Esophagus muscularis mucosa (tissue), 4 donors: Measurements from ENCODE around the gene SPOP. TPM values are rescaled to one million over a fixed set of nuclear protein-coding genes. Genes with fewer than 3 reads are reported as not detected.

Experiments
- DNase-seq: peaks from one replicate; pipeline ENCODE4 v3.0.0-alpha.2; 2017; ENCODE audit errors: extremely low spot score
- H3K27ac ChIP-seq, 4 donors: fragments of 200-600 bp; sonication (generic); replicated peaks in 1 of 4; 1 replicate in 3 of 4; 2 replicates in 1 of 4; pipeline ENCODE4 v1.5.1; 2016 to 2019; ENCODE audit warnings: mild to moderate bottlenecking in 1 of 4
- H3K27me3 ChIP-seq, 4 donors: fragments of 200-600 bp; sonication (generic); one replicate each; pipeline versions ENCODE4 v1.5.1 to v1.6.0; 2016 to 2019
- H3K36me3 ChIP-seq, 4 donors: fragments of 200-600 bp; sonication (generic); one replicate each; pipeline ENCODE4 v1.5.1; 2016 to 2019
- H3K4me1 ChIP-seq, 4 donors: fragments of 200-600 bp; sonication (generic); one replicate each; pipeline ENCODE4 v1.5.1; 2016 to 2019
- H3K4me3 ChIP-seq, 4 donors: fragments of 200-600 bp; sonication (generic); 1 replicate in 2 of 4; 2 replicates in 2 of 4; pipeline ENCODE4 v1.5.1; 2016 to 2019; ENCODE audit warnings: mild to moderate bottlenecking in 4 of 4, moderate library complexity in 1 of 4
- H3K9me3 ChIP-seq, 4 donors: fragments of 200-600 bp; sonication (generic); 1 replicate in 3 of 4; 2 replicates in 1 of 4; pipeline ENCODE4 v1.5.1; 2016 to 2019
- EP300 ChIP-seq: sonication (generic); formaldehyde crosslinking; IDR thresholded peaks from one replicate; pipeline ENCODE4 v1.6.1; 2017; ENCODE audit warnings: antibody characterized with exemption
- POLR2A ChIP-seq: fragments of 450-650 bp; IDR thresholded peaks from one replicate; pipeline ENCODE4 v1.6.1; 2017; ENCODE audit warnings: antibody characterized with exemption, moderate library complexity, mild to moderate bottlenecking, low read depth
- POLR2AphosphoS5 ChIP-seq, 2 donors: sonication (generic); formaldehyde crosslinking; IDR thresholded peaks; one replicate each; pipeline ENCODE4 v1.6.1; 2017; ENCODE audit warnings: antibody characterized with exemption in 2 of 2
- WGBS: methylation state at CpG from one replicate; pipeline ENCODE4 v1.1.5; 2018; 5-methylcytosine and 5-hydroxymethylcytosine counted together
- intact Hi-C: fragments of 100-400 bp; cut with DNase I; formaldehyde crosslinking; loops from one replicate; pipeline ENCODE4 v1.15.1; 2023
- total RNA-seq, 4 donors: library from RNA; depleted of rRNA; stranded (reverse); fragments of >200 nt; gene quantifications; one replicate each; pipeline versions ENCODE4 v1.1.0 to v1.2.1, GENCODE V29; 2016
- TF ChIP-seq, protein P1 (sequence below), 3 experiments: fragments of 200-600 bp in 2 of 3; fragments of 450-650 bp in 1 of 3; sonication (generic) in 2 of 3; IDR thresholded peaks; one replicate each; pipeline ENCODE4 v1.5.1; 2017 to 2019; ENCODE audit warnings: antibody characterized with exemption in 3 of 3, mild to moderate bottlenecking in 2 of 3, moderate library complexity in 1 of 3

SPOP gene
- total RNA-seq, 4 donors from 2014 or later = 156 to 304 (median 185) TPM

GRCh38 chr17:49597928-49598655 lies 79.8 kb downstream of the SPOP start:
- Histone ChIP-seq H3K36me3 (peaks cover 46 to 97% (median 86%) of the 10 kb centered on the region in 4 donors), H3K4me1 (peaks cover 28 to 56% (median 41%) of the 10 kb centered on the region in 4 donors), H3K27me3 (no peaks in the 10 kb centered on the region), H3K27ac (peak overlapping the region; percentile 25 to 69 (median 44)), H3K9me3 (no peaks in the 10 kb centered on the region), H3K4me3 (no peak overlapping the region)
- intact Hi-C loops = no loop called here
- peak; percentile 83 for DNase-seq
- WGBS = 67% methylated on average over 8 of the region's 8 CpGs
- TF ChIP-seq POLR2A (no peak), EP300 (no peak), POLR2AphosphoS5 (IDR thresholded peaks at IDR 0.05) (peak in 1 of 2 donors; percentile 5)
- TF ChIP-seq, protein P1, sequence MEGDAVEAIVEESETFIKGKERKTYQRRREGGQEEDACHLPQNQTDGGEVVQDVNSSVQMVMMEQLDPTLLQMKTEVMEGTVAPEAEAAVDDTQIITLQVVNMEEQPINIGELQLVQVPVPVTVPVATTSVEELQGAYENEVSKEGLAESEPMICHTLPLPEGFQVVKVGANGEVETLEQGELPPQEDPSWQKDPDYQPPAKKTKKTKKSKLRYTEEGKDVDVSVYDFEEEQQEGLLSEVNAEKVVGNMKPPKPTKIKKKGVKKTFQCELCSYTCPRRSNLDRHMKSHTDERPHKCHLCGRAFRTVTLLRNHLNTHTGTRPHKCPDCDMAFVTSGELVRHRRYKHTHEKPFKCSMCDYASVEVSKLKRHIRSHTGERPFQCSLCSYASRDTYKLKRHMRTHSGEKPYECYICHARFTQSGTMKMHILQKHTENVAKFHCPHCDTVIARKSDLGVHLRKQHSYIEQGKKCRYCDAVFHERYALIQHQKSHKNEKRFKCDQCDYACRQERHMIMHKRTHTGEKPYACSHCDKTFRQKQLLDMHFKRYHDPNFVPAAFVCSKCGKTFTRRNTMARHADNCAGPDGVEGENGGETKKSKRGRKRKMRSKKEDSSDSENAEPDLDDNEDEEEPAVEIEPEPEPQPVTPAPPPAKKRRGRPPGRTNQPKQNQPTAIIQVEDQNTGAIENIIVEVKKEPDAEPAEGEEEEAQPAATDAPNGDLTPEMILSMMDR (IDR thresholded peaks at IDR 0.05) = no peak

GRCh38 chr17:49597436-49597835 lies 80.5 kb downstream of the SPOP start:
- Histone ChIP-seq H3K27ac (peak overlapping the region; percentile 25 to 69 (median 44)), H3K4me1 (peaks cover 25 to 49% (median 35%) of the 10 kb centered on the region in 4 donors), H3K4me3 (no peak overlapping the region), H3K36me3 (peaks cover 47 to 98% (median 83%) of the 10 kb centered on the region in 4 donors), H3K27me3 (no peaks in the 10 kb centered on the region), H3K9me3 (no peaks in the 10 kb centered on the region)
- no peak for TF ChIP-seq POLR2AphosphoS5 (IDR thresholded peaks at IDR 0.05)
- TF ChIP-seq, protein P1 (IDR thresholded peaks at IDR 0.05) = no peak
- TF ChIP-seq EP300 = no peak
- TF ChIP-seq POLR2A = no peak
- intact Hi-C loops = no loop called here
- WGBS = 90% methylated on average over 4 of the region's 4 CpGs
- DNase-seq = no peak

DNA sequence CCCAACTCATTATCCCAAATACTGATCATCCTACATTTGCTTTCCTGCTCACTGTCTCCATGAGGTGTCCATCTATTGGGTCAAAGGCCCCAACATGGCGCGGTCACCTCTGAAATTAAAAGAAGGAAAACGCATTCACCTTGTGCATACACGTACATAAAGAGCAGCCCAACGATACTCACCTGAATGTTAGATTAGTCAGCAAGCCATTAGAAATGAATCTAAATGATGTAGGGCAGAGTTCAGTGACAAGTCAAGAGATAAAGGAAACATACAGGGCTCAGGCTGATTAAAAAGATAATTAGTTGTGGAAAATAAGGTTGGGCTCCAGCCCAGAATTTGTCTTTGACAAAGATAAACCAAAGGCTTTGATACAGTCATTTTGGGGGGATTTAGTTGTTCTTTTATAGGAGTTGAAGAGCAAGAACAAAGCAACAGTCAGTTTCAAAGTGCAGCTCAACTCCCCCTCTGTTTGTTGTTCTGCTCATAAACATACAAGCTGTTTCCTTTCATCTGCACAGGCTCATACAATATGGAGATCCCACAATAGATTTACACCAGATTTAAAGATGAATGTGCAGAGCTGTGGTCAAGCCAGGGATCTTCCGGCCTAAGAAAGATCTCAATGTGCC lies 81.2 kb downstream of the SPOP start:
- H3K36me3 ChIP-seq = peaks cover 46 to 94% (median 79%) of the 10 kb centered on the region in 4 donors
- DNase-seq = no peak
- intact Hi-C loops = no loop called here
- WGBS = 96% methylated on average over 6 of the region's 6 CpGs
- peaks cover 18 to 42% (median 28%) of the 10 kb centered on the region in 4 donors for H3K4me1 ChIP-seq
- H3K27me3 ChIP-seq = no peaks in the 10 kb centered on the region
- no peak overlapping the region for H3K4me3 ChIP-seq
- no peaks in the 10 kb centered on the region for H3K9me3 ChIP-seq
- TF ChIP-seq POLR2A = no peak
- no peak for TF ChIP-seq POLR2AphosphoS5 (IDR thresholded peaks at IDR 0.05)
- no peak for TF ChIP-seq EP300
- TF ChIP-seq, protein P1 (IDR thresholded peaks at IDR 0.05) = no peak
- peak overlapping the region in 2 of 4 donors; percentile 17 to 69 for H3K27ac ChIP-seq

DNA sequence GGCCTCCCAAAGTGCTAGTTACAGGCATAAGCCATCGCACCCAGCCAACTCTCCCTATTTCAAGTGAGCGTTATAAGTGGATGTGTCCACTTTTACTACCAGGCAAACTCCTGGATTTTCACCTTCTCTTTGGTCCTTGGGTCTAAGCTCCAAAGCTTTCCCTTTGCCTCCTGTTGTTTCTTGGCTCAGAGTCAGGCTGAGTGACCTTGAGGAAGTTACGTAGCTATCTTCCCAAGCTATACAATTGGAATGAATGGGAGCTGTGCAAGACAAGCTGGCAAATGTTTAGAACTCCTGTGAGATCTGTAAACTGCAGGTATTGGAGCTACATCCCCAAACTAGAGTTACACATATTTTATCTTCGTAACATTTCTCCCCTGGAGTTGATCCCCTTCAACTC lies 81.9 kb downstream of the SPOP start:
- 89% methylated on average over 4 of the region's 4 CpGs for WGBS
- peaks cover 17 to 38% (median 24%) of the 10 kb centered on the region in 4 donors for H3K4me1 ChIP-seq
- no peak overlapping the region for H3K27ac ChIP-seq
- no peaks in the 10 kb centered on the region for H3K27me3 ChIP-seq
- no peaks in the 10 kb centered on the region for H3K9me3 ChIP-seq
- TF ChIP-seq POLR2A (no peak), POLR2AphosphoS5 (IDR thresholded peaks at IDR 0.05) (peak in 1 of 2 donors; percentile 5)
- no peak for DNase-seq
- intact Hi-C loops = no loop called here
- peaks cover 39 to 90% (median 75%) of the 10 kb centered on the region in 4 donors for H3K36me3 ChIP-seq
- H3K4me3 ChIP-seq = no peak overlapping the region

- Histone ChIP-seq H3K27me3 (no peaks in the 10 kb centered on the region), H3K4me3 (no peak overlapping the region), H3K9me3 (no peaks in the 10 kb centered on the region), H3K4me1 (peaks cover 17 to 37% (median 24%) of the 10 kb centered on the region in 4 donors), H3K36me3 (peaks cover 32 to 90% (median 73%) of the 10 kb centered on the region in 4 donors), H3K27ac (no peak overlapping the region)
- 79% methylated on average over 4 of the region's 4 CpGs for WGBS
- TF ChIP-seq, protein P1 (IDR thresholded peaks at IDR 0.05) = no peak
- TF ChIP-seq EP300 (no peak), POLR2A (no peak), POLR2AphosphoS5 (IDR thresholded peaks at IDR 0.05) (no peak)
- no peak for DNase-seq
- intact Hi-C loops = no loop called here
Measured at GRCh38 chr17:49595328-49595727, 82.6 kb downstream of the SPOP start.
